Heart left ventricle (tissue), 13 donors: ENCODE data around the gene MXD3.

Source experiments
- POLR2A ChIP-seq, 2 donors: fragments of 450-650 bp; IDR thresholded peaks; one replicate each; pipeline ENCODE4 v1.6.1; 2017; ENCODE audit warnings: antibody characterized with exemption in 2 of 2, mild to moderate bottlenecking in 2 of 2, moderate library complexity in 2 of 2
- TF ChIP-seq, protein P1 (sequence below), 12 donors: fragments of 200-600 bp; sonication (generic) in 4 of 12; IDR thresholded peaks; one replicate each; pipeline versions ENCODE4 v1.5.0 to v1.8.0; 2018 to 2022; ENCODE audit warnings: antibody characterized with exemption in 12 of 12, mild to moderate bottlenecking in 5 of 12
- donor health status: ischemic (EF 13 %, LVEDD 7.1; RV severe dilation, severe dysfunction).
- donor health status: DM: no; HTN: yes; CAD: no.
- donor health status: DM: no; HTN: no; CAD: no.
- donor health status: ischemic (EF 25% LVEDD 6.9; RV normal size, moderate dysfunction).
- donor health status: ischemic (EF 25% LVEDD 5.7; RV mildly dilated, moderate dysfunction).
- donor health status: ischemic (EF 35%, LVEDD 5.7; RV mildly dilated, moderate dysfunction).
- donor health status: nonischemic (EF 11% LVEDD 7.7; RV severe dilation, severe dysfunction).
- donor health status: DM: yes; HTN: yes; CAD: no.
- donor health status: PGD.
- donor health status: ischemic (EF 29% LVEDD 5.4; RV normal size, mild dysfunction).
- donor health status: nonischemic (EF 23%, LVEDD 6.1; RV moderate dilation, normal function).

- TF ChIP-seq, protein P1, sequence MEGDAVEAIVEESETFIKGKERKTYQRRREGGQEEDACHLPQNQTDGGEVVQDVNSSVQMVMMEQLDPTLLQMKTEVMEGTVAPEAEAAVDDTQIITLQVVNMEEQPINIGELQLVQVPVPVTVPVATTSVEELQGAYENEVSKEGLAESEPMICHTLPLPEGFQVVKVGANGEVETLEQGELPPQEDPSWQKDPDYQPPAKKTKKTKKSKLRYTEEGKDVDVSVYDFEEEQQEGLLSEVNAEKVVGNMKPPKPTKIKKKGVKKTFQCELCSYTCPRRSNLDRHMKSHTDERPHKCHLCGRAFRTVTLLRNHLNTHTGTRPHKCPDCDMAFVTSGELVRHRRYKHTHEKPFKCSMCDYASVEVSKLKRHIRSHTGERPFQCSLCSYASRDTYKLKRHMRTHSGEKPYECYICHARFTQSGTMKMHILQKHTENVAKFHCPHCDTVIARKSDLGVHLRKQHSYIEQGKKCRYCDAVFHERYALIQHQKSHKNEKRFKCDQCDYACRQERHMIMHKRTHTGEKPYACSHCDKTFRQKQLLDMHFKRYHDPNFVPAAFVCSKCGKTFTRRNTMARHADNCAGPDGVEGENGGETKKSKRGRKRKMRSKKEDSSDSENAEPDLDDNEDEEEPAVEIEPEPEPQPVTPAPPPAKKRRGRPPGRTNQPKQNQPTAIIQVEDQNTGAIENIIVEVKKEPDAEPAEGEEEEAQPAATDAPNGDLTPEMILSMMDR (IDR thresholded peaks at IDR 0.05), result no peak
- TF ChIP-seq POLR2A (IDR thresholded peaks at IDR 0.05), result no peak
Measured at GRCh38 chr5:177295924-177296323, 15.8 kb downstream of the MXD3 start.
